ENCODE measurements around the gene IQCK.

IQCK gene

GRCh38 chr16:19888834-19889233 lies 170.8 kb downstream of the IQCK start:
- Histone ChIP-seq H3K27ac (ENCODE audit: poor library complexity, severe bottlenecking) (no peak overlapping the region), H3K4me1 (ENCODE audit: insufficient read depth, poor library complexity, severe bottlenecking) (no peaks in the 10 kb centered on the region), H3K27me3 (ENCODE audit: insufficient read depth, poor library complexity, severe bottlenecking) (peaks cover 9% of the 10 kb centered on the region), H3K9me3 (ENCODE audit: severe bottlenecking) (no peaks in the 10 kb centered on the region), H3K36me3 (ENCODE audit: low read depth) (no peaks in the 10 kb centered on the region), H3K4me3 (ENCODE audit: severe bottlenecking) (no peak overlapping the region)
- DNase-seq (ENCODE audit: low spot score) (no peak), ATAC-seq (ENCODE audit: low read depth) (no peak)
- TF ChIP-seq CTCF (IDR thresholded peaks at IDR 0.05; ENCODE audit: poor library complexity, severe bottlenecking) = no peak

DNA sequence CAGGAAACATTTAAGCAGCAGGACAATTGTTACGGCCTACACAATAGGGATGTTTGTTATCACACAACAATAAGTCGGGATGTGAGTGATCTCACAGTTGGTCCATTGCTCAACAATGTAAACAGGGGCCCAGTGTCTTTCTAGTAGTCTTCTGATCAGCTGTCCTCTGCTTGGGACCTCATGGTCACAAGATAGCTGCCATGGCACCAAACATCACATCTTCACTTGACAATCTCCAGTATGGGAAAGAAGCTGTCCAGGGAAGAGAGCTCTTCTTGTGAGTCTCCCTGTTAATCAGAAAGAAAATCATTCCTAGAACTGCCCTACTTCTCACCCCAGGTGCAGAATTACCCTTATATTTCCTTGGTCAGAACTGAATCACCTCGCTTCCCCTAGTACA lies 172.8 kb downstream of the IQCK start:
- no peaks in the 10 kb centered on the region for H3K36me3 ChIP-seq (ENCODE audit: low read depth)
- H3K4me1 ChIP-seq (ENCODE audit: insufficient read depth, poor library complexity, severe bottlenecking) = no peaks in the 10 kb centered on the region
- H3K9me3 ChIP-seq (ENCODE audit: severe bottlenecking) = no peaks in the 10 kb centered on the region
- ATAC-seq (ENCODE audit: low read depth) (no peak), DNase-seq (ENCODE audit: low spot score) (no peak)
- H3K27me3 ChIP-seq (ENCODE audit: insufficient read depth, poor library complexity, severe bottlenecking) = no peaks in the 10 kb centered on the region
- H3K4me3 ChIP-seq (ENCODE audit: severe bottlenecking) = no peak overlapping the region
- no peak for TF ChIP-seq CTCF (IDR thresholded peaks at IDR 0.05; ENCODE audit: poor library complexity, severe bottlenecking)
- no peak overlapping the region for H3K27ac ChIP-seq (ENCODE audit: poor library complexity, severe bottlenecking)

DNA sequence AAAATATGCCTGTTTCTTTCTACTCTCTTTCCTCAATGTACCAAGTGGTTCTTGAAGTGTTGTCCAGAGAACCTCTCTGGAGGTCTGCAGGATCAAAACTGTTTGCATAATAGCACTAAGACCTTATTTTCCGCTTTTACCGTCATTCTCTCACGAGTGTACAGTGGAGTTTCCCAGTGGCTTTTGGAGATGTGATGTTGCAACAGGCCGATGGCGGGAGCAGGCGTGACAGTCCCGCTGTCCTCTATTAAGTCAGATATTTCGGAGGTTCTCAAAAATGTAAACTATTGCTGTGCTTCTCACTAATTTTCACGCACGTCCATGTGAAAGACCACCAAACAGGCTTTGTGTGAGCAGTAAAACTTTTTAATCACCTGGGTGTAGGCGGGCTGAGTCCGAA lies 174.8 kb downstream of the IQCK start:
- ATAC-seq (ENCODE audit: low read depth) (no peak), DNase-seq (ENCODE audit: low spot score) (no peak)
- TF ChIP-seq CTCF (IDR thresholded peaks at IDR 0.05; ENCODE audit: poor library complexity, severe bottlenecking) = no peak
- Histone ChIP-seq H3K4me3 (ENCODE audit: severe bottlenecking) (no peak overlapping the region), H3K4me1 (ENCODE audit: insufficient read depth, poor library complexity, severe bottlenecking) (no peaks in the 10 kb centered on the region), H3K27me3 (ENCODE audit: insufficient read depth, poor library complexity, severe bottlenecking) (no peaks in the 10 kb centered on the region), H3K9me3 (ENCODE audit: severe bottlenecking) (no peaks in the 10 kb centered on the region), H3K27ac (ENCODE audit: poor library complexity, severe bottlenecking) (no peak overlapping the region), H3K36me3 (ENCODE audit: low read depth) (no peaks in the 10 kb centered on the region)

GRCh38 chr16:19894586-19894985 lies 176.5 kb downstream of the IQCK start:
- H3K9me3 ChIP-seq (ENCODE audit: severe bottlenecking) = no peaks in the 10 kb centered on the region
- no peak for TF ChIP-seq CTCF (IDR thresholded peaks at IDR 0.05; ENCODE audit: poor library complexity, severe bottlenecking)
- no peak overlapping the region for H3K27ac ChIP-seq (ENCODE audit: poor library complexity, severe bottlenecking)
- no peak overlapping the region for H3K4me3 ChIP-seq (ENCODE audit: severe bottlenecking)
- DNase-seq (ENCODE audit: low spot score) = no peak
- no peaks in the 10 kb centered on the region for H3K27me3 ChIP-seq (ENCODE audit: insufficient read depth, poor library complexity, severe bottlenecking)
- no peaks in the 10 kb centered on the region for H3K4me1 ChIP-seq (ENCODE audit: insufficient read depth, poor library complexity, severe bottlenecking)
- no peak for ATAC-seq (ENCODE audit: low read depth)
- no peaks in the 10 kb centered on the region for H3K36me3 ChIP-seq (ENCODE audit: low read depth)

DNA sequence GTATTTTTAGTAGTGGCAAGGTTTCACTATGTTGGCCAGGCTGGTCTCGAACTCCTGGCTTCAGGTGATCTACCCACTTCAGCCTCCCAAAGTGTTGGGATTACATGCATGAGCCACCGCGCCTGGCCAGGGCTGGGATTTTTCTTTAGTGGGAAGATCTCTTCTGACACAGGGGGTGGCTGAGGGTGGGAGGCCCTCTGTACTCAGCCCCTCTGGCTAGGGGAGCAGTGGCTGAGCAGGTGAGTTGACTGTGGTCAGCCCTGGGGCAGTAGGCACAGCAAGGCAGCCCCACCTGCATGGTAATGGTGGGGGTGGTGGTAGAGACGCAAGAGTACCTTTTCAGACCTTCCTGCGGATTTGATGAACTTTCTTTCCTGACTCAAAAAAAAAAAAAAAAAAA lies 178.9 kb downstream of the IQCK start:
- ATAC-seq (ENCODE audit: low read depth) = no peak

More for the DNA sequence above, 178.9 kb downstream of the IQCK start:
- Histone ChIP-seq H3K27me3 (ENCODE audit: insufficient read depth, poor library complexity, severe bottlenecking) (no peaks in the 10 kb centered on the region), H3K36me3 (ENCODE audit: low read depth) (no peaks in the 10 kb centered on the region), H3K27ac (ENCODE audit: poor library complexity, severe bottlenecking) (no peak overlapping the region), H3K4me1 (ENCODE audit: insufficient read depth, poor library complexity, severe bottlenecking) (no peaks in the 10 kb centered on the region), H3K9me3 (ENCODE audit: severe bottlenecking) (no peaks in the 10 kb centered on the region), H3K4me3 (ENCODE audit: severe bottlenecking) (no peak overlapping the region)
- TF ChIP-seq CTCF (IDR thresholded peaks at IDR 0.05; ENCODE audit: poor library complexity, severe bottlenecking) = no peak
- DNase-seq (ENCODE audit: low spot score) = no peak

Measured in RWPE2 (cell line).